K562 (cell line): ENCODE results near the gene TET2. TPM values are rescaled to one million over a fixed set of nuclear protein-coding genes. Genes with fewer than 3 reads are reported as not detected.

Experiments used
- ATAC-seq: fragments of 200-7000 bp; cut with Tn5 transposase; 3 replicates; pipeline ENCODE4 v1.9.1; 2020; ENCODE audit warnings: moderate library complexity
- BruUV-seq: library from RNA; stranded (reverse); fragments of 400-500 nt; replicated peaks from 2 replicates; lab custom pipeline; 2021; lab: Mats Ljungman, UMichigan
- CTCF ChIA-PET: fragments of 300-600 bp; formaldehyde crosslinking; extraction: SDS; loops from one replicate; lab custom pipeline; 2021; ENCODE audit warnings: low intra/inter-chr PET ratio; lab: Yijun Ruan, JAX
- POLR2A ChIA-PET: fragments of 300-600, 350-650 bp; sonication (Branson Sonifier 250); formaldehyde crosslinking; extraction: SDS; loops from one replicate; lab custom pipeline; 2021; ENCODE audit warnings: antibody characterized with exemption, inconsistent platforms; lab: Yijun Ruan, JAX
- DNase-seq, 4 experiments: peaks; one replicate each; pipeline versions ENCODE4 v3.0.0 to v3.0.0-alpha.2; 2011 to 2018; ENCODE audit warnings: low spot score in 3 of 4, mixed read lengths in 3 of 4; ENCODE audit errors: extremely low read depth in 1 of 4
- FAIRE-seq: peaks from 2 replicates; lab custom pipeline; 2011; peaks lifted over from hg19 to GRCh38; lab: Jason Lieb, UNC
- H2AFZ ChIP-seq: 2 replicates; pipeline ENCODE4 v1.6.0; 2011; ENCODE audit warnings: low read depth, low read length, control low read depth, inconsistent platforms
- H3K27ac ChIP-seq: fragments of 200-600 bp; 3 replicates; pipeline ENCODE4 v1.8.0; 2011; ENCODE audit warnings: low read depth, mild to moderate bottlenecking, control low read depth, inconsistent platforms, low read length, moderate library complexity, mixed read lengths; ENCODE audit errors: extremely low read depth
- H3K27me3 ChIP-seq, 2 experiments: fragments of 300-600 bp in 1 of 2; 2 replicates in 1 of 2; 3 replicates in 1 of 2; pipeline versions ENCODE4 v1.6.0 to v1.8.0; 2011; ENCODE audit warnings: inconsistent platforms in 2 of 2, low read length in 2 of 2, mild to moderate bottlenecking in 1 of 2, mixed read lengths in 1 of 2, moderate library complexity in 1 of 2; ENCODE audit not compliant: control insufficient read depth in 2 of 2, insufficient read depth in 2 of 2
- H3K36me3 ChIP-seq: fragments of 300-600 bp; 3 replicates; pipeline ENCODE4 v1.8.0; 2011; ENCODE audit warnings: mild to moderate bottlenecking, low read length, inconsistent platforms; ENCODE audit not compliant: control insufficient read depth, insufficient read depth
- H3K4me1 ChIP-seq, 2 experiments: fragments of 200-600 bp in 1 of 2; replicated peaks in 1 of 2; 2 replicates in 1 of 2; 3 replicates in 1 of 2; pipeline versions ENCODE4 v1.5.1 to v1.8.0; 2011; ENCODE audit warnings: inconsistent platforms in 2 of 2, low read length in 2 of 2, mild to moderate bottlenecking in 1 of 2, mixed read lengths in 1 of 2, moderate library complexity in 1 of 2; ENCODE audit not compliant: control insufficient read depth in 2 of 2, insufficient read depth in 2 of 2
- H3K4me2 ChIP-seq: 2 replicates; pipeline ENCODE4 v1.6.1; 2011; ENCODE audit warnings: low read length, control low read depth, inconsistent platforms, mixed read lengths; ENCODE audit not compliant: insufficient read depth
- H3K4me3 ChIP-seq: fragments of 200-600 bp; sonication (generic), shearing (Covaris generic); 2 replicates; pipeline ENCODE4 v1.5.1; 2016; ENCODE audit warnings: control low read depth, inconsistent platforms
- H3K79me2 ChIP-seq: fragments of 200-600 bp; 3 replicates; pipeline ENCODE4 v1.8.0; 2011; ENCODE audit warnings: low read length, inconsistent platforms; ENCODE audit not compliant: control insufficient read depth, insufficient read depth
- H3K9ac ChIP-seq, 2 experiments: 2 replicates each; pipeline versions ENCODE4 v1.6.0 to v1.6.1; 2011; ENCODE audit warnings: low read depth in 2 of 2, low read length in 2 of 2, control low read depth in 1 of 2, inconsistent platforms in 1 of 2, mild to moderate bottlenecking in 1 of 2, mixed read lengths in 1 of 2; ENCODE audit not compliant: insufficient read depth in 1 of 2
- H3K9me1 ChIP-seq: one replicate; pipeline ENCODE4 v1.6.0; 2011; ENCODE audit warnings: inconsistent platforms, mild to moderate bottlenecking, low read length, moderate library complexity; ENCODE audit not compliant: control insufficient read depth, insufficient read depth
- H3K9me3 ChIP-seq: replicated peaks from 2 replicates; pipeline ENCODE4 v1.5.1; 2011; ENCODE audit warnings: low read depth, low read length, inconsistent platforms; ENCODE audit not compliant: control insufficient read depth, insufficient read depth
- H4K20me1 ChIP-seq: replicated peaks from 2 replicates; pipeline ENCODE4 v1.6.1; 2011; ENCODE audit warnings: low read length, inconsistent platforms, mixed read lengths; ENCODE audit not compliant: control insufficient read depth, insufficient read depth
- CEBPG ChIP-seq, 3 experiments: fragments of 200-800 bp in 1 of 3; sonication (Bioruptor generic) in 1 of 3; sonication (generic) in 1 of 3; formaldehyde crosslinking in 1 of 3; IDR thresholded peaks in 2 of 3; conservative IDR thresholded peaks in 1 of 3; 2 replicates each; pipeline versions ENCODE4 v1.6.1 to v1.8.0; 2016 to 2022; ENCODE audit warnings: missing compliant biosample characterization in 2 of 3, missing genetic modification characterization in 2 of 3, mild to moderate bottlenecking in 1 of 3, missing genetic modification reagents in 1 of 3
- ELF2 ChIP-seq: fragments of 250-450 bp; sonication (Bioruptor Pico); IDR thresholded peaks from 2 replicates; pipeline ENCODE4 v1.5.0; 2021; ENCODE audit warnings: mild to moderate bottlenecking
- HBP1 ChIP-seq: fragments of 450-650 bp; formaldehyde crosslinking; IDR thresholded peaks from 2 replicates; pipeline ENCODE4 v1.4.0; 2022; ENCODE audit warnings: missing genetic modification characterization
- HNRNPK ChIP-seq: fragments of 200-400 bp; formaldehyde crosslinking; IDR thresholded peaks from one replicate; pipeline ENCODE4 v1.6.1; 2018; ENCODE audit warnings: mild to moderate bottlenecking, low read depth, low read length; ENCODE audit not compliant: poor library complexity, severe bottlenecking
- KLF1 ChIP-seq: fragments of 450-650 bp; IDR thresholded peaks from 2 replicates; pipeline ENCODE4 v1.6.1; 2016; ENCODE audit warnings: missing genetic modification characterization, missing compliant biosample characterization
- MEIS2 ChIP-seq: fragments of 450-650 bp; IDR thresholded peaks from 2 replicates; pipeline ENCODE4 v1.6.1; 2014; ENCODE audit warnings: mild to moderate bottlenecking; ENCODE audit not compliant: partially characterized antibody
- SIX5 ChIP-seq, 2 experiments: IDR thresholded peaks; 2 replicates each; pipeline ENCODE4 v1.6.1; 2011; ENCODE audit warnings: low read length in 2 of 2, borderline replicate concordance in 1 of 2, low read depth in 1 of 2, mild to moderate bottlenecking in 1 of 2, moderate library complexity in 1 of 2; ENCODE audit not compliant: insufficient read depth in 1 of 2
- SOX6 ChIP-seq: fragments of 450-650 bp; IDR thresholded peaks from 2 replicates; pipeline ENCODE4 v1.6.1; 2014; ENCODE audit warnings: mild to moderate bottlenecking
- TAL1 ChIP-seq: fragments of 450-650 bp; IDR thresholded peaks from 2 replicates; pipeline ENCODE4 v1.6.1; 2016; ENCODE audit warnings: mild to moderate bottlenecking
- TEAD4 ChIP-seq, 2 experiments: sonication (generic) in 1 of 2; formaldehyde crosslinking in 1 of 2; IDR thresholded peaks; 2 replicates each; pipeline versions ENCODE4 v1.6.1 to v1.8.0; 2012 to 2022; ENCODE audit warnings: borderline replicate concordance in 1 of 2, inconsistent platforms in 1 of 2, low read length in 1 of 2, mild to moderate bottlenecking in 1 of 2, missing genetic modification reagents in 1 of 2
- ZNF445 ChIP-seq: fragments of 250-450 bp; sonication (Bioruptor Pico); IDR thresholded peaks from 2 replicates; pipeline ENCODE4 v1.4.0; 2020; ENCODE audit warnings: low read depth, mild to moderate bottlenecking, moderate library complexity
- ZNF561 ChIP-seq: fragments of 450-650 bp; formaldehyde crosslinking; conservative IDR thresholded peaks from 2 replicates; pipeline ENCODE4 v1.4.0; 2020; ENCODE audit warnings: mild to moderate bottlenecking, moderate library complexity
- ZNF740 ChIP-seq, 3 experiments: fragments of 200-800 bp in 1 of 3; sonication (Bioruptor generic) in 1 of 3; sonication (generic) in 1 of 3; formaldehyde crosslinking in 1 of 3; IDR thresholded peaks; 2 replicates each; pipeline versions ENCODE4 v1.6.1 to v1.8.0; 2016 to 2022; ENCODE audit warnings: mild to moderate bottlenecking in 2 of 3, missing compliant biosample characterization in 2 of 3, missing genetic modification characterization in 2 of 3, missing genetic modification reagents in 1 of 3
- in situ Hi-C: fragments of 300-500 bp; cut with MboI; formaldehyde crosslinking; loops from 4 replicates; pipeline ENCODE4 v1.15.0; 2018; ENCODE audit warnings: inconsistent platforms, mixed read lengths
- intact Hi-C: fragments of 100-400 bp; cut with micrococcal nuclease; formaldehyde crosslinking; loops from 2 replicates; pipeline ENCODE4 v1.14.2; 2022
- polyA plus RNA-seq, 8 experiments: library from polyadenylated mRNA; depleted of rRNA in 4 of 8; stranded (reverse) in 5 of 8; unstranded in 3 of 8; fragments of >200 nt; fragmentation: Nextera tagmentation in 2 of 8; fragmentation: Illumina TruSeq in 1 of 8; extraction: Ambion mirVana in 2 of 8; extraction: Trizol in 1 of 8; gene quantifications; 2 replicates each; pipeline versions ENCODE4 v1.2.1 to v1.2.3, GENCODE V29; 2011 to 2014; ENCODE audit warnings: inconsistent platforms in 1 of 8, missing spikeins in 1 of 8
- total RNA-seq, 7 experiments: library from RNA; depleted of rRNA in 6 of 7; stranded (reverse); fragments of >200 nt in 6 of 7; fragmentation: Illumina TruSeq in 2 of 7; extraction: Trizol in 2 of 7; gene quantifications; 2 replicates each; pipeline versions ENCODE4 v1.2.1 to v1.2.3, GENCODE V29; 2011 to 2021; ENCODE audit warnings: low replicate concordance in 1 of 7

The TET2 gene
- total and polyA plus RNA-seq, 9 of the 15 experiments (the other 6 are each of a cell fraction or from before 2014, with no cell fraction given), result 0.80 to 11.1 (median 4.9) TPM

- Histone ChIP-seq H3K9ac (no peak overlapping the region), H3K27me3 (no peaks in the 10 kb centered on the region), H3K79me2 (no peaks in the 10 kb centered on the region), H3K9me1 (no peaks in the 10 kb centered on the region), H3K9me3 (no peaks in the 10 kb centered on the region)
- in situ Hi-C loops, result no loop called here
- ATAC-seq, result no peak
- BruUV-seq, result no TSS peak
- CTCF ChIA-PET, result no interaction called here
- TF ChIP-seq CEBPG (CRISPR knock-in tag; IDR thresholded peaks at IDR 0.05) (no peak), CEBPG (tag; conservative IDR thresholded peaks at IDR 0.05 in 1 of 2, IDR thresholded peaks at IDR 0.05 in 1 of 2) (0 out of 4 replicates have a peak, but pooled peaks of 1 of the 2 experiments have one; percentile 27), TAL1 (0 out of 2 replicates have a peak, but pooled peaks have one; percentile 7), MEIS2 (peak; percentile 21), SOX6 (peak; percentile 35; the same call in 1 of the 2 replicates), ELF2 (CRISPR knock-in tag) (no peak)
- TF ChIP-seq, all 486 proteins: peak for 4
- DNase-seq, result no peak
- intact Hi-C loops, result no loop called here
- Histone ChIP-seq H4K20me1 (no peaks in the 10 kb centered on the region), H3K4me1 (no peaks in the 10 kb centered on the region), H3K4me3 (no peak overlapping the region), H2AFZ (no peak overlapping the region), H3K27ac (no peak overlapping the region), H3K36me3 (no peaks in the 10 kb centered on the region), H3K4me2 (no peak overlapping the region)
- POLR2A ChIA-PET, result no interaction called here
- no peak for FAIRE-seq
Observed at GRCh38 chr4:105119356-105119755, 27.3 kb upstream of the TET2 start.

GRCh38 chr4:105120626-105121025 is 26.1 kb upstream of the TET2 start:
- no peak for DNase-seq
- ChIA-PET POLR2A (interaction anchor here (0.9 kb wide), 1 partner anchor 440 kb away, joined by 3 read pairs; no protein-coding TSS in a partner anchor), CTCF (no interaction called here)
- H3K9me1 ChIP-seq, result no peaks in the 10 kb centered on the region
- H4K20me1 ChIP-seq, result no peaks in the 10 kb centered on the region
- no peaks in the 10 kb centered on the region for H3K27me3 ChIP-seq
- no peaks in the 10 kb centered on the region for H3K36me3 ChIP-seq
- H3K9me3 ChIP-seq, result no peaks in the 10 kb centered on the region
- no peak overlapping the region for H2AFZ ChIP-seq
- no TSS peak for BruUV-seq
- H3K27ac ChIP-seq, result no peak overlapping the region
- no peak overlapping the region for H3K4me3 ChIP-seq
- intact Hi-C loops, result no loop called here
- FAIRE-seq, result no peak
- no peak overlapping the region for H3K9ac ChIP-seq
- no peaks in the 10 kb centered on the region; a peak in 1 of 5 replicates for H3K4me1 ChIP-seq
- in situ Hi-C loops, result no loop called here
- ATAC-seq, result no peak
- H3K79me2 ChIP-seq, result no peaks in the 10 kb centered on the region
- H3K4me2 ChIP-seq, result no peak overlapping the region
- TF ChIP-seq ZNF445, result no peak
- TF ChIP-seq KLF1, result no peak
- TF ChIP-seq SIX5 (IDR thresholded peaks at IDR 0.05; ENCODE audit: borderline replicate concordance in 1 of 2, insufficient read depth in 1 of 2, low read depth in 1 of 2, low read length in 2 of 2), result no peak
- no peak for TF ChIP-seq HBP1 (CRISPR knock-in tag)
- no peak for TF ChIP-seq TEAD4 (IDR thresholded peaks at IDR 0.05; ENCODE audit: low read length)
- no peak for TF ChIP-seq TEAD4 (CRISPR knock-in tag; IDR thresholded peaks at IDR 0.05; ENCODE audit: borderline replicate concordance)
- no peak for TF ChIP-seq HNRNPK
- no peak for TF ChIP-seq ZNF561 (CRISPR knock-in tag)
- no peak for TF ChIP-seq ZNF740 (CRISPR knock-in tag; IDR thresholded peaks at IDR 0.05)
- TF ChIP-seq ZNF740 (tag; IDR thresholded peaks at IDR 0.05), result no peak
